GM12878 (cell line): Measurements from ENCODE around the gene APOLD1. TPM values are rescaled to one million over a fixed set of nuclear protein-coding genes. Genes with fewer than 3 reads are reported as not detected.
A peak's percentile ranks its signal among the peaks of the same experiment; 100 is the strongest.

Experiments
- BRCA1 ChIP-seq: IDR thresholded peaks from 2 replicates; pipeline ENCODE4 v1.6.1; 2011; ENCODE audit warnings: low read depth, low read length, improper control_type of control experiment
- CHD2 ChIP-seq: IDR thresholded peaks from 2 replicates; pipeline ENCODE4 v1.6.1; 2011; ENCODE audit warnings: low read depth, low read length, improper control_type of control experiment, borderline replicate concordance
- DPF2 ChIP-seq: fragments of 450-650 bp; IDR thresholded peaks from 2 replicates; pipeline ENCODE4 v1.6.1; 2017; ENCODE audit warnings: mild to moderate bottlenecking
- EZH2 ChIP-seq: IDR thresholded peaks from 2 replicates; pipeline ENCODE4 v1.6.1; 2012; ENCODE audit warnings: low read depth, mild to moderate bottlenecking, control low read depth, inconsistent platforms, low read length, borderline replicate concordance; ENCODE audit not compliant: control insufficient read depth
- GABPA ChIP-seq: IDR thresholded peaks from 2 replicates; pipeline ENCODE4 v1.6.1; 2014; ENCODE audit warnings: antibody characterized with exemption, low read depth, mild to moderate bottlenecking, inconsistent platforms
- HCFC1 ChIP-seq: fragments of 150-350 bp; IDR thresholded peaks from 2 replicates; pipeline ENCODE4 v1.6.1; 2014; ENCODE audit warnings: low read length
- HDAC2 ChIP-seq: fragments of 200-600 bp; sonication (generic); IDR thresholded peaks from 2 replicates; pipeline ENCODE4 v1.6.1; 2017
- IRF3 ChIP-seq: fragments of 450-650 bp; IDR thresholded peaks from 2 replicates; pipeline ENCODE4 v1.6.1; 2014; ENCODE audit warnings: mild to moderate bottlenecking
- IRF4 ChIP-seq: IDR thresholded peaks from 2 replicates; pipeline ENCODE4 v1.6.1; 2011; ENCODE audit warnings: low read depth, low read length
- JUNB ChIP-seq: IDR thresholded peaks from 2 replicates; pipeline ENCODE4 v1.6.1; 2016; ENCODE audit warnings: antibody characterized with exemption, mild to moderate bottlenecking
- MTA2 ChIP-seq: fragments of 450-650 bp; IDR thresholded peaks from 2 replicates; pipeline ENCODE4 v1.6.1; 2016; ENCODE audit warnings: low read depth, mild to moderate bottlenecking, moderate library complexity
- NR2F1 ChIP-seq: fragments of 450-650 bp; conservative IDR thresholded peaks from 2 replicates; pipeline ENCODE4 v1.6.1; 2017; ENCODE audit warnings: mild to moderate bottlenecking
- NRF1 ChIP-seq: conservative IDR thresholded peaks from 2 replicates; pipeline ENCODE4 v1.6.1; 2011; ENCODE audit warnings: mild to moderate bottlenecking, low read depth, low read length, improper control_type of control experiment
- PML ChIP-seq: IDR thresholded peaks from 2 replicates; pipeline ENCODE4 v1.6.1; 2012; ENCODE audit warnings: low read length, inconsistent platforms
- POLR2AphosphoS5 ChIP-seq: IDR thresholded peaks from 2 replicates; pipeline ENCODE4 v1.6.1; 2011; ENCODE audit warnings: mild to moderate bottlenecking, low read length, inconsistent platforms
- RCOR1 ChIP-seq: conservative IDR thresholded peaks from 2 replicates; pipeline ENCODE4 v1.6.1; 2012; ENCODE audit warnings: low read depth, low read length, improper control_type of control experiment
- RELB ChIP-seq: fragments of 450-650 bp; IDR thresholded peaks from 2 replicates; pipeline ENCODE4 v1.6.1; 2017; ENCODE audit warnings: low read depth, mild to moderate bottlenecking, moderate library complexity
- SMARCA5 ChIP-seq: fragments of 450-650 bp; IDR thresholded peaks from 2 replicates; pipeline ENCODE4 v1.6.1; 2017; ENCODE audit warnings: mild to moderate bottlenecking
- SPI1 ChIP-seq: IDR thresholded peaks from 2 replicates; pipeline ENCODE4 v1.6.1; 2011; ENCODE audit warnings: low read depth, mild to moderate bottlenecking, low read length, moderate library complexity, borderline replicate concordance; ENCODE audit not compliant: insufficient read depth
- SUPT20H ChIP-seq: IDR thresholded peaks from 2 replicates; pipeline ENCODE4 v1.6.1; 2011; ENCODE audit warnings: low read depth, mild to moderate bottlenecking, low read length, moderate library complexity, borderline replicate concordance; ENCODE audit not compliant: control insufficient read depth
- SUZ12 ChIP-seq: fragments of 200-600 bp; sonication (generic); IDR thresholded peaks from one replicate; pipeline ENCODE4 v1.6.1; 2018; ENCODE audit warnings: antibody characterized with exemption, mild to moderate bottlenecking; ENCODE audit not compliant: unreplicated experiment
- TCF3 ChIP-seq: IDR thresholded peaks from 2 replicates; pipeline ENCODE4 v1.6.1; 2012; ENCODE audit warnings: low read depth, mild to moderate bottlenecking, low read length, borderline replicate concordance; ENCODE audit not compliant: insufficient read depth
- TCF7 ChIP-seq: IDR thresholded peaks from 2 replicates; pipeline ENCODE4 v1.6.1; 2014; ENCODE audit warnings: antibody characterized with exemption, borderline replicate concordance
- YY1 ChIP-seq: IDR thresholded peaks from 2 replicates; pipeline ENCODE4 v1.6.1; 2011; ENCODE audit warnings: low read depth, mild to moderate bottlenecking, low read length
- ZBED1 ChIP-seq: IDR thresholded peaks from 2 replicates; pipeline ENCODE4 v1.6.1; 2016; ENCODE audit warnings: borderline replicate concordance
- polyA plus RNA-seq, 11 experiments: library from polyadenylated mRNA; depleted of rRNA in 4 of 11; unstranded in 6 of 11; stranded (reverse) in 5 of 11; fragments of >200 nt; fragmentation: Nextera tagmentation in 4 of 11; fragmentation: Illumina TruSeq in 1 of 11; extraction: Ambion mirVana in 4 of 11; extraction: Trizol in 1 of 11; gene quantifications; 1 replicate in 1 of 11; 2 replicates in 10 of 11; pipeline versions ENCODE4 v1.2.1 to v1.2.3, GENCODE V29; 2011 to 2016; ENCODE audit warnings: inconsistent platforms in 2 of 11, missing spikeins in 2 of 11, low read depth in 1 of 11
- total RNA-seq, 4 experiments: library from RNA; depleted of rRNA in 3 of 4; stranded (reverse); fragments of >200 nt in 3 of 4; fragmentation: Illumina TruSeq in 1 of 4; extraction: Trizol in 1 of 4; gene quantifications; 2 replicates each; pipeline versions ENCODE4 v1.2.1 to v1.2.3, GENCODE V29; 2013 to 2021
- TF ChIP-seq, protein P1 (sequence below): fragments of 150-350 bp; IDR thresholded peaks from 2 replicates; pipeline ENCODE4 v1.6.1; 2014; ENCODE audit warnings: mild to moderate bottlenecking, low read depth, low read length
- TF ChIP-seq, protein P2 (sequence below): IDR thresholded peaks from 2 replicates; pipeline ENCODE4 v1.6.1; 2011; ENCODE audit warnings: low read depth, low read length, improper control_type of control experiment, borderline replicate concordance

The APOLD1 gene
- total and polyA plus RNA-seq, 10 of the 15 experiments (the other 5 are each of a cell fraction or from before 2014, with no cell fraction given), result 1.1 to 8.9 (median 4.2) TPM

DNA sequence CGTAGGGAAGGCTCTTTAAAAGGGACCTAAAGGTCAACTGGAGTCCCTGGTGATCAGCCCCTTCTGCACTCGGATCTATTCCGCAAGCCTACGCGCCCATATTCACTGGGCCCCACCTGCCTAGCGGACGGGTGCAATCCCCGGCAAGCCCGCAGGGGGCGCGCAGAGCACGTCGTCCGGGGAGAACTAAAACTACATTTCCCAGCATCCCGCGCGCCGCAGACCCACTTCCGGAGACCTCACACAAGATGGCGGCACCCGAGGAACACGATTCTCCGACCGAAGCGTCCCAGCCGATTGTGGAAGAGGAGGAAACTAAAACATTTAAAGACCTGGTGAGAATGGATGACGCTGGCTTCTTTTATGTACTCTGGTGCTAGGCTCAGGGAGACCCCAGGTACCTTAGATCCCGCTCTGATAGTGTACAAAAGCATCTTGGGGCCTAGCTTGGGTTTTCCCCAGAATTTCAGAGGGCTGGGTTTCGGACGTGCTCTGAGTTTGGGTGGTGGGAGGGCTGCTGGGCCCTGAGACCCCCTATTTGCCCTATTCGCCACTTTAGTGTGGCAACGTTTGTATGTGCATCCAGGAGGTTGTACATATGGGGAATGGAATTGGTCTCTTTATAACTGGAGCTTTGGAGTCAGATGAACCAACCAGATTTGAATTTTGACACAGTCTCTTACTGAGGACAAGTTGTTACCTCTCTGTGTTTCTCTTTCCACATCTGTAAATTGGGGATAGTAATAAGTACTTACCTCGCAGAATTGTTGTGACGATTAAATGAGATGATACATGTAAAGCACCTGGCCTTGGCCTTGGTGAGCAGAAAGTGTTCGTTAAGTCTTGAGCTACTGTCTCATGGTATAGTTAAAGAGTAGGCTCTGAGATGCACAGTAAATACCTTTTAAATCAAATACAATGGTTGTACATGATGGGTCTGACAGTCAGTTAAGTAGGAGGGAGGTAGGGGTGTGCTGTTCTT is 28.0 kb downstream of the APOLD1 start, which contains the start of gene DDX47 (continued):
- TF ChIP-seq JUNB, result no peak
- no peak for TF ChIP-seq TCF7
- TF ChIP-seq EZH2, result no peak
- TF ChIP-seq YY1, result peak; percentile 99
- TF ChIP-seq HCFC1, result peak; percentile 96
- TF ChIP-seq, protein P1, sequence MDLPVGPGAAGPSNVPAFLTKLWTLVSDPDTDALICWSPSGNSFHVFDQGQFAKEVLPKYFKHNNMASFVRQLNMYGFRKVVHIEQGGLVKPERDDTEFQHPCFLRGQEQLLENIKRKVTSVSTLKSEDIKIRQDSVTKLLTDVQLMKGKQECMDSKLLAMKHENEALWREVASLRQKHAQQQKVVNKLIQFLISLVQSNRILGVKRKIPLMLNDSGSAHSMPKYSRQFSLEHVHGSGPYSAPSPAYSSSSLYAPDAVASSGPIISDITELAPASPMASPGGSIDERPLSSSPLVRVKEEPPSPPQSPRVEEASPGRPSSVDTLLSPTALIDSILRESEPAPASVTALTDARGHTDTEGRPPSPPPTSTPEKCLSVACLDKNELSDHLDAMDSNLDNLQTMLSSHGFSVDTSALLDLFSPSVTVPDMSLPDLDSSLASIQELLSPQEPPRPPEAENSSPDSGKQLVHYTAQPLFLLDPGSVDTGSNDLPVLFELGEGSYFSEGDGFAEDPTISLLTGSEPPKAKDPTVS, result no peak
- no peak for TF ChIP-seq MTA2
- TF ChIP-seq PML, result peak; percentile 60; the same call in 1 of the 2 replicates
- no peak for TF ChIP-seq SUZ12
- 0 out of 2 replicates have a peak, but pooled peaks have one; percentile 31 for TF ChIP-seq TCF3
- TF ChIP-seq IRF3, result no peak
- 0 out of 2 replicates have a peak, but pooled peaks have one; percentile 33 for TF ChIP-seq BRCA1
- TF ChIP-seq RCOR1, result no peak
- TF ChIP-seq CHD2, result peak; percentile 65; the same call in 1 of the 2 replicates
- TF ChIP-seq HDAC2, result no peak
- TF ChIP-seq IRF4, result 0 out of 2 replicates have a peak, but pooled peaks have one; percentile 35
- TF ChIP-seq, protein P2, sequence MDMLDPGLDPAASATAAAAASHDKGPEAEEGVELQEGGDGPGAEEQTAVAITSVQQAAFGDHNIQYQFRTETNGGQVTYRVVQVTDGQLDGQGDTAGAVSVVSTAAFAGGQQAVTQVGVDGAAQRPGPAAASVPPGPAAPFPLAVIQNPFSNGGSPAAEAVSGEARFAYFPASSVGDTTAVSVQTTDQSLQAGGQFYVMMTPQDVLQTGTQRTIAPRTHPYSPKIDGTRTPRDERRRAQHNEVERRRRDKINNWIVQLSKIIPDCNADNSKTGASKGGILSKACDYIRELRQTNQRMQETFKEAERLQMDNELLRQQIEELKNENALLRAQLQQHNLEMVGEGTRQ, result no peak; the same call in 1 of the 2 replicates
- TF ChIP-seq NR2F1, result peak; percentile 58
- peak; percentile 96 for TF ChIP-seq RELB
- no peak for TF ChIP-seq SPI1
- TF ChIP-seq POLR2AphosphoS5, result peak; percentile 69
- TF ChIP-seq DPF2, result no peak
- TF ChIP-seq SMARCA5, result peak; percentile 79; the same call in 1 of the 2 replicates
- peak; percentile 93 for TF ChIP-seq GABPA
- TF ChIP-seq ZBED1, result no peak
- no peak for TF ChIP-seq SUPT20H
- TF ChIP-seq NRF1, result peak; percentile 18; the same call in 1 of the 2 replicates
